WERI-Rb-1 (cell line): Measurements from ENCODE around the gene NT5C1A.

ENCODE experiments used
- DNase-seq: peaks from one replicate; pipeline ENCODE4 v3.0.0-alpha.2; 2020
- H3K27ac ChIP-seq: fragments of 250-450 bp; sonication (Bioruptor Pico); 2 replicates; pipeline ENCODE4 v1.5.1; 2020; ENCODE audit warnings: mild to moderate bottlenecking, moderate library complexity
- H3K27me3 ChIP-seq: fragments of 250-450 bp; sonication (Bioruptor Pico); 2 replicates; pipeline ENCODE4 v1.5.1; 2021; ENCODE audit warnings: mild to moderate bottlenecking, low read depth, moderate library complexity; ENCODE audit not compliant: insufficient read depth, severe bottlenecking
- H3K36me3 ChIP-seq: fragments of 250-450 bp; sonication (Bioruptor Pico); 2 replicates; pipeline ENCODE4 v1.5.1; 2020; ENCODE audit warnings: mild to moderate bottlenecking, moderate library complexity
- H3K4me3 ChIP-seq: 2 replicates; pipeline ENCODE4 v1.5.1; 2011; ENCODE audit warnings: low read depth, mild to moderate bottlenecking, control low read depth, low read length
- H3K9me3 ChIP-seq: fragments of 250-450 bp; sonication (Bioruptor Pico); 2 replicates; pipeline ENCODE4 v1.5.1; 2021; ENCODE audit warnings: mild to moderate bottlenecking, moderate library complexity; ENCODE audit not compliant: severe bottlenecking
- CTCF ChIP-seq: IDR thresholded peaks from 2 replicates; pipeline ENCODE4 v1.5.1; 2011; ENCODE audit warnings: low read depth, mild to moderate bottlenecking, control low read depth, inconsistent platforms, low read length

Gene NT5C1A

GRCh38 chr1:39626646-39627045 is 45.3 kb downstream of the NT5C1A start:
- H3K27me3 ChIP-seq: no peaks in the 10 kb centered on the region

GRCh38 chr1:39625462-39626273 is 46.2 kb downstream of the NT5C1A start:
- Histone ChIP-seq H3K36me3 (peaks cover 53% of the 10 kb centered on the region), H3K27ac (no peak overlapping the region), H3K27me3 (no peaks in the 10 kb centered on the region), H3K9me3 (no peaks in the 10 kb centered on the region), H3K4me3 (no peak overlapping the region)
- no peak for DNase-seq
- no peak for TF ChIP-seq CTCF

More at GRCh38 chr1:39626646-39627045, 45.3 kb downstream of the NT5C1A start:
- TF ChIP-seq CTCF: no peak
- H3K4me3 ChIP-seq: no peak overlapping the region
- DNase-seq: no peak
- peaks cover 63% of the 10 kb centered on the region for H3K36me3 ChIP-seq
- H3K9me3 ChIP-seq: no peaks in the 10 kb centered on the region
- no peak overlapping the region for H3K27ac ChIP-seq

- DNase-seq: no peak
- peaks cover 46% of the 10 kb centered on the region for H3K36me3 ChIP-seq
- no peak for TF ChIP-seq CTCF
- no peaks in the 10 kb centered on the region for H3K9me3 ChIP-seq
- H3K4me3 ChIP-seq: no peak overlapping the region
- H3K27ac ChIP-seq: no peak overlapping the region
- no peaks in the 10 kb centered on the region for H3K27me3 ChIP-seq
Measured at GRCh38 chr1:39625009-39625408, 46.9 kb downstream of the NT5C1A start.

- H3K27me3 ChIP-seq: no peaks in the 10 kb centered on the region
- peaks cover 27% of the 10 kb centered on the region for H3K36me3 ChIP-seq
- H3K27ac ChIP-seq: no peak overlapping the region
- no peak overlapping the region for H3K4me3 ChIP-seq
- DNase-seq: no peak
- H3K9me3 ChIP-seq: no peaks in the 10 kb centered on the region
- no peak for TF ChIP-seq CTCF
Measured at GRCh38 chr1:39623053-39623452, 48.9 kb downstream of the NT5C1A start.

- DNase-seq: no peak
- no peak overlapping the region for H3K27ac ChIP-seq
- no peaks in the 10 kb centered on the region for H3K9me3 ChIP-seq
- no peaks in the 10 kb centered on the region for H3K27me3 ChIP-seq
- TF ChIP-seq CTCF: no peak
- no peak overlapping the region for H3K4me3 ChIP-seq
- peaks cover 20% of the 10 kb centered on the region for H3K36me3 ChIP-seq
Measured at GRCh38 chr1:39622427-39622826, 49.5 kb downstream of the NT5C1A start.
